Peyer's patch (tissue), 4 donors: ENCODE results near the gene UCMA. TPM values are rescaled to one million over a fixed set of nuclear protein-coding genes. Genes with fewer than 3 reads are reported as not detected.

Source experiments
- DNase-seq, 3 donors: peaks; one replicate each; pipeline ENCODE4 v3.0.0-alpha.2; 2017 to 2019
- H3K27ac ChIP-seq, 4 donors: fragments of 200-600 bp; sonication (generic); one replicate each; pipeline ENCODE4 v1.5.1; 2016 to 2019
- H3K27me3 ChIP-seq, 2 donors: fragments of 200-600 bp; sonication (generic); one replicate each; pipeline ENCODE4 v1.5.1; 2019
- H3K36me3 ChIP-seq, 3 donors: fragments of 200-600 bp; sonication (generic); one replicate each; pipeline ENCODE4 v1.5.1; 2016 to 2019
- H3K4me1 ChIP-seq, 4 donors: fragments of 200-600 bp; sonication (generic); one replicate each; pipeline ENCODE4 v1.5.1; 2016 to 2019
- H3K4me3 ChIP-seq, 4 donors: fragments of 200-600 bp; sonication (generic); 1 replicate in 3 of 4; 2 replicates in 1 of 4; pipeline ENCODE4 v1.5.1; 2016 to 2019; ENCODE audit warnings: mild to moderate bottlenecking in 1 of 4
- H3K9me3 ChIP-seq, 4 donors: fragments of 200-600 bp; sonication (generic); one replicate each; pipeline ENCODE4 v1.5.1; 2016 to 2019; ENCODE audit warnings: mild to moderate bottlenecking in 1 of 4
- CTCF ChIP-seq, 6 experiments: fragments of 450-650 bp in 4 of 6; fragments of 200-600 bp in 2 of 6; sonication (generic) in 1 of 6; IDR thresholded peaks; one replicate each; pipeline ENCODE4 v1.5.1; 2017 to 2019; ENCODE audit warnings: antibody characterized with exemption in 6 of 6, mild to moderate bottlenecking in 3 of 6, moderate library complexity in 1 of 6
- POLR2A ChIP-seq, 2 donors: fragments of 450-650 bp; IDR thresholded peaks; one replicate each; pipeline ENCODE4 v1.5.1; 2017; ENCODE audit warnings: antibody characterized with exemption in 2 of 2, mild to moderate bottlenecking in 2 of 2, moderate library complexity in 2 of 2
- total RNA-seq, 4 donors: library from RNA; depleted of rRNA; stranded (reverse); fragments of >200 nt; gene quantifications; one replicate each; pipeline ENCODE4 v1.1.0, GENCODE V29; 2016

The UCMA gene
- total RNA-seq, 4 donors from 2014 or later, result not detected

GRCh38 chr10:13231808-13232207, 2.4 kb downstream of the UCMA start:
- no peak overlapping the region for H3K27ac ChIP-seq
- H3K4me3 ChIP-seq, result no peak overlapping the region
- no peaks in the 10 kb centered on the region for H3K9me3 ChIP-seq
- peak in 1 of 3 donors; percentile 21 for DNase-seq
- H3K36me3 ChIP-seq, result no peaks in the 10 kb centered on the region
- no peaks in the 10 kb centered on the region for H3K27me3 ChIP-seq
- no peaks in the 10 kb centered on the region for H3K4me1 ChIP-seq
- TF ChIP-seq POLR2A (IDR thresholded peaks at IDR 0.05), result no peak
- no peak for TF ChIP-seq CTCF (IDR thresholded peaks at IDR 0.05)

- H3K4me1 ChIP-seq, result no peaks in the 10 kb centered on the region
- no peaks in the 10 kb centered on the region for H3K36me3 ChIP-seq
- no peaks in the 10 kb centered on the region for H3K9me3 ChIP-seq
- peak in 1 of 3 donors; percentile 15 for DNase-seq
- no peaks in the 10 kb centered on the region for H3K27me3 ChIP-seq
- TF ChIP-seq CTCF (IDR thresholded peaks at IDR 0.05), result no peak
- no peak for TF ChIP-seq POLR2A (IDR thresholded peaks at IDR 0.05)
- no peak overlapping the region for H3K27ac ChIP-seq
- H3K4me3 ChIP-seq, result no peak overlapping the region
These were observed 3.0 kb downstream of the UCMA start for GRCh38 chr10:13231190-13231589.

- Histone ChIP-seq H3K36me3 (no peaks in the 10 kb centered on the region), H3K9me3 (no peaks in the 10 kb centered on the region), H3K4me1 (no peaks in the 10 kb centered on the region), H3K4me3 (no peak overlapping the region), H3K27ac (no peak overlapping the region), H3K27me3 (no peaks in the 10 kb centered on the region)
- no peak for TF ChIP-seq CTCF (IDR thresholded peaks at IDR 0.05)
- no peak for TF ChIP-seq POLR2A (IDR thresholded peaks at IDR 0.05)
- no peak for DNase-seq
These were observed 7.1 kb downstream of the UCMA start for GRCh38 chr10:13227031-13227430.

- no peak for DNase-seq
- TF ChIP-seq POLR2A (IDR thresholded peaks at IDR 0.05) (no peak), CTCF (IDR thresholded peaks at IDR 0.05) (no peak)
- Histone ChIP-seq H3K4me1 (no peaks in the 10 kb centered on the region), H3K27ac (no peak overlapping the region), H3K9me3 (no peaks in the 10 kb centered on the region), H3K27me3 (no peaks in the 10 kb centered on the region), H3K36me3 (no peaks in the 10 kb centered on the region), H3K4me3 (no peak overlapping the region)
These were observed 8.6 kb downstream of the UCMA start for GRCh38 chr10:13225601-13226000.

- Histone ChIP-seq H3K27me3 (no peaks in the 10 kb centered on the region), H3K4me3 (no peak overlapping the region), H3K27ac (no peak overlapping the region), H3K9me3 (no peaks in the 10 kb centered on the region), H3K4me1 (no peaks in the 10 kb centered on the region), H3K36me3 (no peaks in the 10 kb centered on the region)
- TF ChIP-seq CTCF (IDR thresholded peaks at IDR 0.05), result no peak
- TF ChIP-seq POLR2A (IDR thresholded peaks at IDR 0.05), result no peak
- no peak for DNase-seq
These were observed 9.8 kb downstream of the UCMA start for GRCh38 chr10:13224210-13224995.
